GM18909 (cell line): ENCODE data around the gene SHE.
"Not testable (repeated sequence)": the region's sequence is repeated elsewhere in the genome, so short reads cannot be mapped to it uniquely, and the experiment has no call there.

ENCODE experiments used
- ATAC-seq: cut with Tn5 transposase; IDR thresholded peaks from one replicate; pipeline ENCODE4 v1.9.1; 2021; ENCODE audit warnings: mild to moderate bottlenecking; ENCODE audit not compliant: unreplicated experiment, poor library complexity

SHE gene

DNA sequence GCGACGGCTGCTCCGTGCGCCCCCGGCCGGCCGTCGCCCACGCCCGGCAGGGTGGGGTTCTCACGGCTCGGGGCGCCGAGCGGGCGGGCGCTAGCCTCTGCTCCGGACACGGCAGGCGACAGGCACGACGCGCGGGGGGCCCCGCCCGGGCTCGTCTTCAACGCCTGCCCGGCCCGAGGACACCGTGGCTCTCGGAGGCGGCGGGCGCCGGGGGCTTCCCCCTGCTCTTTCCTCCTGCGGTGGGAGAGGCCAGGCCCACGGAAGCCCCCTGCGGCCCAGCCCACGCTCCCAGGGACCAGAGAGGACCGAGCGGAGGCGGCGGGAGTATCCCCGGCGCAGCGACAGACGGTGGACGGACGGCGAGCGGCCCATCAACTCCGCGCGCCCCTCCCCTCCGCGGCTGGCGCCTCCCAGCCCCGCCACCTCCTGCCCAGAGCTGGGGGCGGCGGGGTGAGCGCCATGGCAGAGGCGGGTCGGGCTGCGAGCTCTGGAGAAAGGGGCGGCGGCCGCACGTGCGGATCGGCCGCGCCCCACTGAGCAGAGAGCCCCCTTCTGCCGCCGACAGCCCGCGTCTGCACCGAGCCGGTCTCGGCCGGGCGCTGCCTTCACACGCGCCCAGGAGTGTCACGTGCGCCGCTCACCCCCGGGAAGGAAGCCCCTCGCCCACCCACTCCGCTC lies at the start of gene SHE, which contains the start of gene TDRD10:
TSS of gene SHE (minus strand) at position 347 of the 678 bp plus-strand sequence. CDS start 386 bp downstream, outside the sequence.
TSS of gene TDRD10 (plus strand) at position 154 of the 678 bp plus-strand sequence. CDS start 4,685 bp downstream, outside the sequence.
- ATAC-seq, result no peak

DNA sequence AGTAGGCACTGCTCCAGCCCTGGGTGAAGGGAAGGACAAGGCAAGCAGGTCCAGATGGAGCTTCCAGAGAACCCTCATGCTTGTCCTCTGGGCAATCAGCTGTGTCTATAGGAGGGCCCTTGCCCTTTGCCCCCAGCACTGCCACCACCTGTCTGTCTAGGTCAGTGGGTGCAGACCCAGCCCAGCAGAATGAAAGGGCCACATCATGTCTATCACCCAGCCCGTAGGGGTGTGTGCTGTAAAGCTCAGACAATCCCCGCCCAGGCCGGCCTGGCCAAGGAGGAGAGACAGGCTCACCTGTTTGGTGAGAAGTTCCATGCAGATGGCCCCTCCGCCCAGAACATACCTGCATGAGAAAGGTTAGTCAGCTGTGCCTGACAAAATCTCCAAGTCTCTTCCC lies 49.3 kb upstream of the SHE start:
- no peak for ATAC-seq

DNA sequence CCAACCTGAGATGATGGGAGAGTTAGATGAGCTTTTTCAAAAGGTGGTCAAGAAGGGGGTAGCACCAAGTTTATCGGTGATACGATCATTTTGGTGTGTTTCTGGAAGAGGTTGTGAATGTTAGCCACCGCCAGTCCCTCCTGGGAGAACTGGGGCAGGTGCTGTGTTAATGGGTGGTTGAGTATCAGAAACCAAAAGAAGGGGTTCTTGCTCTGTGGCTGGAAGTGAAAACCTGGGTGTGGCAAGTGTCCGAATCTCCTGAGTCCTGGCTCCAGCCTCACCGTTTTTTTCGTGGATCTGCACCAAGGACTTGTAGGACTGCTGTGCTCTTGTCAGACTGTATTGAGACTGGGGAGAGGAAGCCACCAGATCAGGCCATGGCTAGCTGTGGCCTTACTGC lies 48.4 kb upstream of the SHE start:
- ATAC-seq, result no peak

DNA sequence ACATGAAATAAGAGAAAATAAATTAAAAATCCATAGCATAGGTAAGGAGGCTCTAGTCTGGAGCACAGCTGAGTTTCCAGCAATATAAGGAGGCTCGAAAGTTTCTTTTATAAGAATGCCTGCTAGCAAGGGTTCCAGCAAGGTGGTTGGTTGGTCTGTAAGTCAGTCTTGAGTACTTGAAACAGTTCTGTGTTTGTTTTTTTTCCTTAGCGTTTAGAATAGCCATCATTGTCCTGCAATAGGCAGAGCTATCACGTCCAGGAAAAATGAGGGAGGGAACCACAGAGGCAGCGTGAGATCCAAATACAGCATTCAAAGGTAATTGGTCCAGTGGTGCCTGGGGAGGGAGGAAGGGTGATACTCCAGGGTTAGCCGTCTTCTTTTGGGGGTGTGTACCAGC lies 47.9 kb upstream of the SHE start:
- no peak for ATAC-seq

DNA sequence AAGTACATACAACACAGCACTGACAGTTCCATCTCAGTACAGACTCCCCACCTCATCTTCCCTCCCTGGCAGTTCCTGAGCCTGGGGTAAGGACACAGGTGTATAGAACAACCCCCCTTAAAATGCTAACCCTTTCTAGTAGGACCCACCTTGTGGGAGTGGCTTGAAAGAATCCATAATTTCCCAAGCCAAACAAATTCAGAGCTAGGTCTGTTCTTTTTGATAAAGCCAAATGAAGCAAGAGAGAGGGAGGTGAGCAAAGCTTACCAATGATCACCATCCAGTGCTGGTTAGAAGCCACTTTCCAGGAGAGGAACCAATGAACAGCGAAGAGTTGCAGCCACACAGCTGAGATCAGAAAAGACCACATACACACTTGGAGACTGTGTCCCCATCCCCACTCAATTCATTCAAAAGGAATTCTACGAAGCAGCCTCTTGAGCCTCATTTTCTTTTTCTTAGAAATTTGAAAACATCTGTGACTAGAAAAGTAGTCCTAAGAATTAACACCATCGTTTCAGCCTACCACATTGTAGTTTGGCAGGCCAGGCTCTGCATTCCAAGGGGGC lies 47.1 kb upstream of the SHE start:
- no peak for ATAC-seq

DNA sequence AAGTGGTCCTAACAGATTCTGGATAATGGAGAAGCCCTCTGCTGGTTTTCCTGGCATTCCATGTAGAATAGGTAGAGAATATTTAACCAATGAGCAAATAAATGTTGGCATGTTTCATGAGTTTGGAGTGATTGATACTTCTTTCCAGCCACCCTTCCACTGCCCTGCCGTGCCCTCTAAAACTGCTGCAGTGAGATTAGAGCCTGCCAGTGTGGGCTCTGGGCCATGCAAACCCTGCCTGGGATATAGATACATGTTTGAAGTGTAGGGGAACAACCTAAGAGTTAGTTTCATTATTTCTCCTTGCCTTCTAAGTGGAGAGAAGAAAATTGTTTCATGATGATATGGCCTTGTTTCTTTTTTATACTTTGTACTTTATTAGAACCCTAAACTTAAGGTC lies 45.8 kb upstream of the SHE start:
- no peak for ATAC-seq

DNA sequence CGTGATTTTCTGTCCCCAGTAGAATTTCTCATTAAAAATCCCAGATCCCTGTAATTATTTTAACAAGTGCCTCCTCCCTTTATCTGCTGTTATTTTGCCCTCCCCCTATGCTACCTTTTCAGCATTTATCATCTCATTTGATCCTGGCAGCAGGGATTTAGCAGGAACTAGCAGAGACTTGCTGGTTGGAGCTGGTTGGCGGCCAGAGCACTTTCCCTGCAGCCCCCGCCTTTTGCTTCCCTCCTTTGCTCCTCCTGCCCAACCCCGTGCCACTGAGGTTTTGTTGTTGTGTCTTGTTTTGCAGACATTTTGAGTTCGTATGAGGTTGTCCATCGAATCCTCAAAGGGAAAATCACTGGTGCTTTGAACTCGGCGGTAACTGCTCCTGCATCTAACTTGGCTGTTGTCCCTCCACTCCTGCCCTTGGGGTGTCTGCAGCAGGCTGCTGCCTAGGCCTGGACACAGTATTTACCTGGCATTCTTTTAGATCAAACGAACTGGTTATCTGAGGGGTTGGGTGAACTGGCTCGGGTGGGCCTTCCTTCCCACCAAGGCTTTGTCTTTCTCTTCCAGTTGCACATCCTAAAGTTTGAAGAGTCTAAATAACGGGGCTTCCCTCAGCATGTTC lies 45.0 kb upstream of the SHE start:
- no peak for ATAC-seq

DNA sequence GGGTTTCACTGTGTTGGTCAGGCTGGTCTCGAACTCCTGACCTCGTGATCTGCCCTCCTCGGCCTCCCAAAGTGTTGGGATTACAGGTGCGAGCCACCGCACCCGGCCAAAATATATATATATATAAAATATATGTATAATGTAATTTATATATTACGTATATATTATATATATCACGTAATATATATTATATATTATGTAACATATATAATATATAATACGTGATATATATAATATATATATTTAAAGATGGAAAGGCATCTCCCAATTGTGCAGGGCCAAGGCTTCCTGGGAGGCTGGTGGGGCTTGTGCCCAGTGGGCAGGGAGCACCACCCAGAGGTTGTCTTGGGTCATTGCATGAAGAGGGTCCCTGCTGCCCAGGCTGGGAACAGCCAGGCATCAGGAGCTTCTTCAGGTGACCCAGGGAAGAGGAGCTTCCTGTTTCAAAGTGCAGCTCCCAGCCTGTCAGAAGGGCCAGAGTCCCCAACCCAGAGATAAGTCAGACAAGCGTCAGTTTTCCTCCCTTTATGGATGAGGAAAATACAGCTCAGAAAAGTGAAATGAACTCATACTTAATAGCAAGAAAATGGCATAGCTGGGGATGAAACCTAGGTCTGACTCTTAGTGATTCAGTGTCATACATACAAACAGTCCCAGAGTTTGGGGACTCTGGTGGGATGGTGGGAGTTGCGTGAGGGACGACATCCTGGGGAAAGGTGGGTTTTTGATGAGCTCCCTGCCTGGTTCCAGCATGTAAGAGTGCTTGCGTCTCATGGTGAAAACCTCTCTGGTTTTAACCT lies 44.3 kb upstream of the SHE start:
- ATAC-seq, result no peak

DNA sequence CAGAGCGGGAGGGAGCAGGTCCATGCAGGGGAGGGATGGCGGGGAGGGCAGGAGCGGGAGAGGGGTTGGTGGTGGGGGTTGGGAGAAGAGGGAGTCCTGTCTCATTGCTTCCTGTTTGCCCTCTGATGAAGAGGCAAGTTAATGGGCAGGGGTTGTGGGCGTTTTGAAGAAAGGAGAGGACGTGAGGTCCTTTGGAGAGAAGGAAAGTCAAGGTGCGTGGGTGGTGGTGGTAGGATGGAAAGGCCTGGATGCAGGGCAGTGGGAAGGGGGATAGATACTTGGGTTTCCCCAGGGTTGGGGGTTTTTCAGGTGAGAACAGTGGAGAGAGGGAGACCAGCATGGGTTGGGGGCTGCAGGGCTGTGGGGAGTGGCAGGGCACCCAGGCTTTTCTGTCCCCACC lies 39.0 kb upstream of the SHE start:
- ATAC-seq, result no peak

DNA sequence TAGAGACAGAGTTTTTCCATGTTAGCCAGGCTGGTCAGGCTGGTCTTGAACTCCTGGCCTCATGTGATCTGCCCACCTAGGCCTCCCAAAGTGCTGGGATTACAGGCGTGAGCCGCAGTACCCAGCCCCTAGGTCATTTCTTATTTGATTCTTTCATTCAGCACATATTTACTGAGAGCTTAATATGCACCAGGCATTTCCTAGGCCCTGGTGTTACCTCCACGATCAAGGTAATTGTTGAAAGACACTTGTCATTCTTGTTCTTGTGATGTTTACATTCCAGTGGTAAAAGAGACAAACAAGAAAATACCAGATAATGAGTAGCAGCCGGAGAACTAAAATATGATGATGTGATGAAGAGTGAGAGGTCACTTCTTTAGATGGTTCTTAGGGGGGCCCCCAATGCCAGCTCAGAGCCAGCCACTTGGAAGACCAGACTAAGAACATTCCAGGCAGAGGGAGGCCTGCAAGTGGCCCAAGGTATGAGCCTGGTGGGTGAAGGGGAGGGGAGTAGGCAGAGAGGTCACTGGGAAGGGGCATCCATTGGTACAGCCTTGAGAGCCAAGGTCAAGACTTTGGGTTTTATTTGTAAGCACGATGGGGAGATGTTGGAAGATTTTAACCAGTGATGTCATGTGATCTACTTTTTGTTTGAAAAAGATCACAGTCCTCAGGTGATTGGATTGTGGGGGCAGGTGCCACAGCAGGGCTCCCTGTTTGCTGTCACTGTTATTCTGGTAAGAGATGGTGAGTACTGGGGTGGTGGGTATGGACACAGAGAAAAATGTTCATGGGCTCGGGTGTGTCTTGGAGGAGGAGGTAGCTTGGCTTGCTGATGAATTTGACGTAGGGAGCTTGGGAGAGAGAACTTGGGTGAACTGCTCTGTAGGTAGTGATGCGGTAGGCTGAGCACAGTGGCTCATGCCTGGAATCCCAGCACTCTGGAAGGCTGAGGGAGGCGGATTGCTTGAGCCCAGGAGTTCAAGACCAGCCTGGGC lies 37.6 kb upstream of the SHE start:
- ATAC-seq, result no peak

DNA sequence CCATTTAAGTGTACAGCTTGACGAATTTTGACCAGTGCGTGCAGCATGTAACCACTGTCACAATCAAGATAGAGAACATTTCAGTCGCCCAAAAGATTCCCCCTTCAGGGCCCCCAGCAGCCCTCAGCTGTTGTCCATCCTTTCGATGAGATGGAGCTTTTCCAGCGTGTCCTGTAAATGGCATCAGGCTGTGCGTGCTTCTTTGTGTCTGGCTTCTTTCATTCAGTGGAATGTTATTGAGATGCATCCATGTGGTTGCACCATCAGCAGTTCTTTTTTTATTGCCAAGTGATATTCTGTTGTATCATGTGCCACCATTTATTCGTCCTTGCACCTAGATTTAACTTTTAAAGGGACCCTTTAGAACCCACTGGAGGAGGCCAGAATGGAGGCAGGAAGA lies 34.4 kb upstream of the SHE start:
- no peak for ATAC-seq

DNA sequence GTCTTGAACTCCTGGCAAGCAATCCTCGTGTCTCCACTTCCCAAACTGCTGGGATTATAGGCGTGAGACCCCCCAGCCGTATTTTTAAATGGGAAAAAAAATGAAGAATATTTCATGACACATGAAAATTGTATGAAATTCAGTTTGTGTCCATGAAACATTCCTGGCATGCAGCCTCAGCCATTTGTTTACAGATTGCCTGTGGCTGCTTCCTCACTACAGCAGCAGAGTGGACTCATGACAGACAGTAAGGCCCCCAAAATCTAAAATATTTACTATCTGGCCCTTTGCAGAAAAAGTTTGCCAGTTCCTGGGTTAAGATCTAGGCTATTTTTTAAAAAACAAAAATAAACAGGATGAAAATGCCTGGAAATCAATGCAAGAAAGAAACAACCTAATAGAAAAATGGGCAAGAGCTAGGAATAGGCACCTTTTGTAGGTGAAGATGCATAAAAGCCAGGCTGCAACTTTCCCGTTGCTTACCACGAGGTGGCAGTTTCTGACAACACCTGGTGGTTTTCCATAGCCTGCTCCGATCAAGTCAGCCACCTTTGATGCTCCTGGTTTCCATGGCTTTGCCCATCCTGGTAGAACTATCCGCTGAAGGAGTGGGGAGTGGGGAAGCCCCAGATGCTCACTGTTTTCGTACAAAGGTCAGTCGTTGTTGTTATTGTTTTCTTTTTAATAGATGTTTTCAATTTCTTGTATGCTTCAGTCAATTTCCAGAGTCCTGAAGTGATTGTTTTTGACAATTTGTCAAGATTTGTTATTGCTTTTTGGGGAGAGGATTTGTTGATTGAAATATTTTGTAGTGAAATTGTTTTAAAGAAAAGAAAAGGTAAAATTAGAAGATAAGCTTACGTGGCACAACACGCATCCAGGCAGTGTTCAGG lies 32.0 kb upstream of the SHE start:
- no peak for ATAC-seq

DNA sequence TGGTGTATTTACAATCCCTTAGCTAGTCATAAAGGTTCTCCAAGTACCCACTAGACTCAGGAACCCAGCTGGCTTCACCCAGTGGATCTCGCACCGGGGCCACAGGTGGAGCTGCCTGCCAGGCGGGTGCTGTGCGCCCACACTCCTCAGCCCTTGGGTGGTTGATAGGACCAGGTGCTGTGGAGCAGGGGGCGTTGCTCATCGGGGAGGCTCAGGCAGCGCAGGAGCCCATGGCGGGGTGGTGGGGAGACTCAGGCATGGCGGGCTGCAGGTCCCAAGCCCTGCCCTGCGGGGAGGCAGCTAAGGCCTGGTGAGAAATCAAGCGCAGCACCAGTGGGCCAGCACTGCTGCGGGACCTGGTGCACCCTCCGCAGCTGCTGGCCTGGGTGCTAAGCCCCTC lies 29.7 kb upstream of the SHE start:
- not testable (repeated sequence) for ATAC-seq

DNA sequence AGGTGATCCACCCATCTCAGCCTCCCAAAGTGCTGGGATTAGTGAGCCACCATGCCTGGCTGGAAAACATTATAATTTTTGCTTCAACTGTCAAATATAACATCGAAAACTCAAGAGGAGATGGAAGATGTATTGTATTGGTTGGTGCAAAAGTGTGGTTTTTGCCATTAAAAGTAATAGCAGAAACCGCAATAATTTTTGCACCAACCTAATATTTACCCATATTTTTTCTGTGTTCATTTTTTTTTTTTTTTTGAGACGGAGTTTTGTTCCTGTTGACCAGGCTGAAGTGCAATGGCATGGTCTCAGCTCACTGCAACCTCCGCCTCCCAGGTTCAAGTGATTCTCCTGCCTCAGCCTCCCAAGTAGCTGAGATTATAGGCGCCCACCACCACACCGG lies 27.1 kb upstream of the SHE start:
- no peak for ATAC-seq

DNA sequence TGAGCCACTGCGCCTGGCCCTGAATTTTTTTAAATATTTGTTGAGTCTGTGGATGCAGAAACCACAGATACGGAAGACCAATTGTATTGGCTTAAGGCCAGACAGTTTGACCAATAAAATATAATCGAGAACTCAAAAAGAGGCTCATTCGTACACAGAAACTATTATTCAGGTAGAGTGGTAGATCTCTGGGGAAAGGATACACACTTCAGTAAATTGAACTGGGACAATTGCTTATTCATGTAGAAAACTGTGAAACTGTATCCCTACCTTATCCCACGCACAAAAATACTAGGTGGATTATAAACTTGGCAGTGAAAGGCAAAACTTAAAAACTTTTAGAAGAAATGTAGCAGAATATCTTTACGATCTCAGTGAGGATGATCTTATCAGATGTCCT lies 25.0 kb upstream of the SHE start:
- no peak for ATAC-seq

DNA sequence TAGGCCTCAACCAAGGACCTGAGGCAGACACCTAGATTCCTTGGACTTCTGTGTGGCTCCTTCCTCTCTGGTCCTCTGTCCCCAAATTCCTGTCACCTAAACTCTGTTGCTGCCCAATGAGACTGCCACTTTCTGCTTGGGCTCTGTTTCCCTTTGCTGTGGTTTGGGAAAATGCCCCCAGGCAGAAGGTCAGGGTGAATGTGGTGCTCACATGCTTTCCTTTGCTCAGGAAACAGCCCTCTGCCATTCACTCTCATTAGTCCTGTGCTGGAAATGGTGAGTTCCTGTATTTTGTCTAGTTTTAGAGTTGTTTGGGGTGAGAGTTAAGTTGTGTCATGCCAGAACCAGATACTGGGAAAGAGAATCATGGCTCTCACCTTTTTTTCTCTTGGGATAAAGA lies 22.7 kb upstream of the SHE start:
- ATAC-seq, result no peak

DNA sequence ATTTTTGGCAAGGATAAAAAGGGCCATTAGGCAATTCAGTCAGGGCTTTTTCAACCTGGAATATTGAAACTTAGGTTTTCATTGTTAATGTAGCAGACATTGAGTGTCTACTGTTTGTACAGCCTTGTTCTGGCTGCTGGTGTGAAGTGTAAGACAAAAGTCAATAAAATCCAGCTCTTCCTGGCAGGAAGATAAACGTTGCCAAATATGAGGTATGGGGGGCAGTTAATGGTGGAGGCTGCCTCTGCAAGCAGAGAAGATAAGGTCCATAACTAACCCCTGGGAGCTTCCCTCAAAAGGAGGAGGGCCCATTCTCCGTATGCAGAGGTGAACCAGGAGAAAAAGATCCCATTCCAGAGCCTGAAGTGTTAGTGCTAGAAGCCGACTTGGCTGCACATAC lies 19.5 kb upstream of the SHE start:
- ATAC-seq, result no peak

DNA sequence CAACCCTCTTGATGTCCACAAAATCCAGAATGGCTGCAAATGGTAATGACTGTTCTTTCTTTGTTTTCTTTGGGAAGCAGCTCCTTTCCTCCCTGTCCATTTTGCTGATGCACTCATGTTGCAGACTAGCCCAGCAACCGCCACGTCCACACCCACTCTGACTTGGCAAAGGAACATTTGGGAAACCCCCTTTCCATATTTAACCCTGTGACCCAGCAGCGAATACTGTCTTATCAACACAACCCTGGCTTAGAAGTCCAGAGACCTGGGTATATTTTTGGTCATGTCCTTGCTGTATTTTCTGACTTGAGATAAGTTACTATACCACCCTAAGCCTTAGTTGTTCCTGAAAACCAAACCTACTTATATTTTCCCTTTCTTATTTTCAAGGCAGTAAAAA lies 18.1 kb upstream of the SHE start:
- ATAC-seq, result no peak

DNA sequence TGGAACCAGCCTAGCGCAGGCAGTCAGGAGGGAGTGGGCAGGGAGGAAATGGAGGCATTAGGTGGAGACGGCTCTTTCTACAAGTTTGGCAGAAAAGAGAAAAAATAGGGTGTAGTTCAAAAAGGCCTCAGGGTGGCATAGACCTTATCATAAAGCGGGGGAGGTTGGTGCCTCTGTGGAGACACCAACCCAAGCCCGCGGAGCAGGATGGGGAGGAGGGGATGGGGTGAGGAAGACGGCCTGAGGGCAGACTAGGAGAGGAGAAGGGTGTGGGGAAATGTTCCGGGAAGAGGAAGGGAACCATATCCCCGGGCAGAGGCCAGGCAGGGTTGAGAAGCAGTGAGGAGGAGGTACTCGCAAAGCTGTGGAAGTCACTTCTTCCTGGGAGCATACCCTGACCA lies 17.4 kb upstream of the SHE start:
- ATAC-seq, result no peak
